A549 (cell line): ENCODE data around the gene OVAAL. TPM values are rescaled to one million over a fixed set of nuclear protein-coding genes. Genes with fewer than 3 reads are reported as not detected.

ENCODE experiments used
- ATAC-seq, 2 experiments: fragments of 200-7000 bp in 1 of 2; fragments of >200 bp in 1 of 2; cut with Nextera tagmentation in 1 of 2; cut with Tn5 transposase in 1 of 2; 3 replicates each; pipeline versions ENCODE4 v1.8.0 to v1.9.1; 2018 to 2020; ENCODE audit warnings: mild to moderate bottlenecking in 1 of 2, moderate library complexity in 1 of 2
- CTCF ChIA-PET: fragments of 300-600 bp; sonication (Branson Sonifier 250); formaldehyde crosslinking; extraction: SDS; loops from one replicate; lab custom pipeline; 2021; ENCODE audit warnings: antibody characterized with exemption, inconsistent platforms; lab: Yijun Ruan, JAX
- POLR2A ChIA-PET: fragments of 350-600 bp; formaldehyde crosslinking; extraction: SDS; loops from one replicate; lab custom pipeline; 2021; ENCODE audit warnings: antibody characterized with exemption, inconsistent platforms; lab: Yijun Ruan, JAX
- DNase-seq, 2 experiments: peaks; one replicate each; pipeline versions ENCODE4 v3.0.0 to v3.0.0-alpha.2; 2011 to 2016; ENCODE audit warnings: low read depth in 1 of 2, low spot score in 1 of 2
- FAIRE-seq: peaks from 2 replicates; lab custom pipeline; 2011; peaks lifted over from hg19 to GRCh38; lab: Jason Lieb, UNC
- H3K27ac ChIP-seq, 2 experiments: fragments of >200 bp; sonication (Bioruptor Twin); formaldehyde crosslinking; 3 replicates each; pipeline ENCODE4 v1.5.1; 2016 to 2017
- H3K4me1 ChIP-seq: fragments of >200 bp; sonication (Bioruptor Twin); formaldehyde crosslinking; 3 replicates; pipeline ENCODE4 v1.6.1; 2016
- H3K4me2 ChIP-seq: fragments of >200 bp; sonication (Bioruptor Twin); formaldehyde crosslinking; 3 replicates; pipeline ENCODE4 v1.6.1; 2016
- H3K4me3 ChIP-seq: fragments of >200 bp; sonication (Bioruptor Twin); formaldehyde crosslinking; 3 replicates; pipeline ENCODE4 v1.5.1; 2016
- H3K9me3 ChIP-seq: fragments of >200 bp; sonication (Bioruptor Twin); formaldehyde crosslinking; 3 replicates; pipeline ENCODE4 v1.6.1; 2016
- ATOH8 ChIP-seq: fragments of 250-450 bp; sonication (Bioruptor Pico); IDR thresholded peaks from 2 replicates; pipeline ENCODE4 v1.5.0; 2020; ENCODE audit warnings: low read depth, mild to moderate bottlenecking, moderate library complexity
- CHD2 ChIP-seq: fragments of 150-350 bp; IDR thresholded peaks from 2 replicates; pipeline ENCODE4 v1.6.1; 2014; ENCODE audit warnings: low read length; ENCODE audit not compliant: partially characterized antibody
- CTCF ChIP-seq: fragments of >200 bp; sonication (Bioruptor Twin); formaldehyde crosslinking; IDR thresholded peaks from 3 replicates; pipeline ENCODE4 v1.5.1; 2016
- EP300 ChIP-seq, 2 experiments: fragments of >200 bp; sonication (Bioruptor Twin); formaldehyde crosslinking; IDR thresholded peaks; 2 replicates in 1 of 2; 3 replicates in 1 of 2; pipeline ENCODE4 v1.6.1; 2016 to 2017
- ESRRA ChIP-seq: fragments of 150-350 bp; IDR thresholded peaks from 2 replicates; pipeline ENCODE4 v1.6.1; 2014; ENCODE audit warnings: mild to moderate bottlenecking, low read length, borderline replicate concordance
- FOSB ChIP-seq: fragments of 250-450 bp; sonication (Bioruptor Pico); IDR thresholded peaks from 2 replicates; pipeline ENCODE4 v1.5.0; 2020; ENCODE audit warnings: mild to moderate bottlenecking, moderate library complexity
- FOSL2 ChIP-seq, 2 experiments: fragments of 450-650 bp in 1 of 2; fragments of >200 bp in 1 of 2; sonication (Bioruptor Twin) in 1 of 2; formaldehyde crosslinking; IDR thresholded peaks; 2 replicates each; pipeline versions ENCODE4 v1.5.0 to v1.6.1; 2016 to 2020; ENCODE audit warnings: mild to moderate bottlenecking in 1 of 2, moderate library complexity in 1 of 2
- FOXS1 ChIP-seq: fragments of 250-450 bp; sonication (Bioruptor Pico); IDR thresholded peaks from 2 replicates; pipeline ENCODE4 v1.5.0; 2020; ENCODE audit warnings: mild to moderate bottlenecking, moderate library complexity
- GATA3 ChIP-seq: IDR thresholded peaks from 2 replicates; pipeline ENCODE4 v1.6.1; 2012; ENCODE audit warnings: borderline replicate concordance
- HOXB5 ChIP-seq: fragments of 250-450 bp; sonication (Bioruptor Pico); IDR thresholded peaks from 2 replicates; pipeline ENCODE4 v1.5.0; 2020; ENCODE audit warnings: mild to moderate bottlenecking, moderate library complexity
- JUN ChIP-seq, 2 experiments: fragments of >200 bp; sonication (Bioruptor Twin); formaldehyde crosslinking; IDR thresholded peaks; 2 replicates in 1 of 2; 3 replicates in 1 of 2; pipeline ENCODE4 v1.6.1; 2016 to 2017
- JUNB ChIP-seq: fragments of >200 bp; sonication (Bioruptor Twin); formaldehyde crosslinking; IDR thresholded peaks from 2 replicates; pipeline ENCODE4 v1.6.1; 2016
- KDM1A ChIP-seq: fragments of 200-600 bp; sonication (generic); IDR thresholded peaks from 2 replicates; pipeline ENCODE4 v1.6.1; 2016; ENCODE audit warnings: low read depth, mild to moderate bottlenecking
- MAFK ChIP-seq: fragments of 450-650 bp; IDR thresholded peaks from 2 replicates; pipeline ENCODE4 v1.6.1; 2014; ENCODE audit not compliant: partially characterized antibody
- MAX ChIP-seq: IDR thresholded peaks from 2 replicates; pipeline ENCODE4 v1.6.1; 2012
- NFE2L2 ChIP-seq: fragments of 150-350 bp; conservative IDR thresholded peaks from 2 replicates; pipeline ENCODE4 v1.6.1; 2014; ENCODE audit warnings: low read length
- NPAS2 ChIP-seq: fragments of 250-450 bp; sonication (Bioruptor Pico); IDR thresholded peaks from 2 replicates; pipeline ENCODE4 v1.8.0; 2022; ENCODE audit warnings: mild to moderate bottlenecking, moderate library complexity, borderline replicate concordance
- PHF8 ChIP-seq: fragments of 200-600 bp; sonication (generic); IDR thresholded peaks from 2 replicates; pipeline ENCODE4 v1.6.1; 2016; ENCODE audit warnings: low read depth, mild to moderate bottlenecking, antibody characterized with exemption, moderate library complexity, borderline replicate concordance
- POLR2A ChIP-seq: IDR thresholded peaks from 2 replicates; pipeline ENCODE4 v1.6.1; 2012; ENCODE audit warnings: mild to moderate bottlenecking, low read length
- RAD21 ChIP-seq, 2 experiments: fragments of >200 bp in 1 of 2; sonication (Bioruptor Twin) in 1 of 2; formaldehyde crosslinking in 1 of 2; IDR thresholded peaks in 1 of 2; conservative IDR thresholded peaks in 1 of 2; 2 replicates in 1 of 2; 3 replicates in 1 of 2; pipeline ENCODE4 v1.6.1; 2012 to 2018; ENCODE audit warnings: inconsistent platforms in 1 of 2
- REST ChIP-seq: fragments of 200-600 bp; sonication (generic); IDR thresholded peaks from 2 replicates; pipeline ENCODE4 v1.6.1; 2016; ENCODE audit warnings: antibody characterized with exemption, mild to moderate bottlenecking, moderate library complexity
- ZFP36 ChIP-seq: fragments of 450-650 bp; IDR thresholded peaks from 2 replicates; pipeline ENCODE4 v1.6.1; 2014; ENCODE audit warnings: borderline replicate concordance; ENCODE audit not compliant: partially characterized antibody
- WGBS: methylation state at CpG from one replicate; pipeline ENCODE4 v1.1.6; 2017; ENCODE audit errors: missing lambda C conversion rate; 5-methylcytosine and 5-hydroxymethylcytosine counted together
- polyA plus RNA-seq, 4 experiments: library from polyadenylated mRNA; depleted of rRNA in 3 of 4; stranded (reverse); fragments of >200 nt; fragmentation: RNase III in 1 of 4; extraction: RNeasy Plus Mini Kit Qiagen cat#74134 plus additional on column Dnase treatment in 1 of 4; gene quantifications; 2 replicates in 3 of 4; 3 replicates in 1 of 4; pipeline ENCODE4 v1.2.3, GENCODE V29; 2011 to 2017

Gene OVAAL
- polyA plus RNA-seq, 2 of the 4 experiments (the other 2 are of a cell fraction): 0.08 TPM; not detected in 1

GRCh38 chr1:180595966-180596365, 37.2 kb downstream of the OVAAL start:
- POLR2A ChIA-PET: no interaction called here
- peak overlapping the region in 1 of 2 experiments; percentile 1; a peak in 1 of 6 replicates for H3K27ac ChIP-seq

GRCh38 chr1:180597520-180597919, 38.8 kb downstream of the OVAAL start:
- POLR2A ChIA-PET: no interaction called here
- peak overlapping the region; percentile 84 for H3K4me2 ChIP-seq
- TF ChIP-seq CTCF (no peak), JUN (IDR thresholded peaks at IDR 0.05) (no peak), EP300 (IDR thresholded peaks at IDR 0.05) (no peak)
- TF ChIP-seq, all 56 proteins: peak for 0
- H3K27ac ChIP-seq: peak overlapping the region; percentile 76 to 90
- H3K4me1 ChIP-seq: peaks cover 52% of the 10 kb centered on the region
- no peak overlapping the region for H3K4me3 ChIP-seq
- no peak for FAIRE-seq
- ATAC-seq: no peak
- CTCF ChIA-PET: no interaction called here
- DNase-seq: no peak
- no peaks in the 10 kb centered on the region for H3K9me3 ChIP-seq

More at GRCh38 chr1:180595966-180596365, 37.2 kb downstream of the OVAAL start:
- TF ChIP-seq HOXB5 (no peak), MAFK (no peak), POLR2A (no peak), GATA3 (no peak), ESRRA (no peak), MAX (no peak), CHD2 (no peak), KDM1A (no peak), FOXS1 (CRISPR knock-in tag) (no peak), JUNB (no peak), RAD21 (conservative IDR thresholded peaks at IDR 0.05 in 1 of 2, IDR thresholded peaks at IDR 0.05 in 1 of 2) (no peak), ZFP36 (no peak), NPAS2 (CRISPR knock-in tag) (no peak), ATOH8 (no peak), FOSL2 (IDR thresholded peaks at IDR 0.05) (no peak), FOSL2 (CRISPR knock-in tag; IDR thresholded peaks at IDR 0.05) (no peak)
- DNase-seq (no peak), ATAC-seq (no peak), FAIRE-seq (no peak)
- H3K4me1 ChIP-seq: peaks cover 51% of the 10 kb centered on the region
- CTCF ChIA-PET: interaction anchor here (1.2 to 1.6 kb wide), 2 partner anchors 39 to 63 kb away, joined by 3 to 5 read pairs; no protein-coding TSS in a partner anchor
- WGBS: 92% methylated on average over 2 of the region's 2 CpGs
- H3K9me3 ChIP-seq: no peaks in the 10 kb centered on the region
- no peak overlapping the region for H3K4me3 ChIP-seq
- no peak overlapping the region for H3K4me2 ChIP-seq

GRCh38 chr1:180598333-180598974, 39.7 kb downstream of the OVAAL start:
- peaks cover 52% of the 10 kb centered on the region for H3K4me1 ChIP-seq
- POLR2A ChIA-PET: interaction anchor here (0.6 to 1.4 kb wide), 2 partner anchors 33 to 38 kb away, joined by 3 to 9 read pairs; partner anchors contain the start of gene XPR1
- under 1% methylated on average over 6 of the region's 6 CpGs for WGBS
- TF ChIP-seq REST (no peak), FOSB (no peak), EP300 (IDR thresholded peaks at IDR 0.05) (peak in 1 of 2 experiments; percentile 60; a peak in 1 of 5 replicates), FOSL2 (IDR thresholded peaks at IDR 0.05) (peak; percentile 60), FOSL2 (CRISPR knock-in tag; IDR thresholded peaks at IDR 0.05) (peak; percentile 74), CTCF (no peak), ESRRA (no peak), RAD21 (conservative IDR thresholded peaks at IDR 0.05 in 1 of 2, IDR thresholded peaks at IDR 0.05 in 1 of 2) (peak; percentile 13 to 37; a peak in 3 of 5 replicates), JUN (IDR thresholded peaks at IDR 0.05) (peak; percentile 61 to 67; a peak in 4 of 5 replicates), PHF8 (no peak), JUNB (peak; percentile 59), NFE2L2 (no peak)
- H3K9me3 ChIP-seq: no peaks in the 10 kb centered on the region
- ATAC-seq: peak; percentile 90
- H3K27ac ChIP-seq: peak overlapping the region; percentile 76 to 90
- FAIRE-seq: peak; percentile 39
- H3K4me3 ChIP-seq: peak overlapping the region; percentile 21; the same call in 2 of the 3 replicates
- peak overlapping the region; percentile 84 for H3K4me2 ChIP-seq
- CTCF ChIA-PET: interaction anchor here (0.7 kb wide), 1 partner anchor 11 kb away, joined by 3 read pairs; no protein-coding TSS in a partner anchor
- DNase-seq: peak; percentile 76 to 77
